ENCODE measurements around the gene RPS18. TPM values are rescaled to one million over a fixed set of nuclear protein-coding genes. Genes with fewer than 3 reads are reported as not detected.
"Not testable (repeated sequence)": the region's sequence is repeated elsewhere in the genome, so short reads cannot be mapped to it uniquely, and the experiment has no call there.

Gene RPS18
- total RNA-seq, 2 donors from 2014 or later, result 1,163 to 1,178 TPM

DNA sequence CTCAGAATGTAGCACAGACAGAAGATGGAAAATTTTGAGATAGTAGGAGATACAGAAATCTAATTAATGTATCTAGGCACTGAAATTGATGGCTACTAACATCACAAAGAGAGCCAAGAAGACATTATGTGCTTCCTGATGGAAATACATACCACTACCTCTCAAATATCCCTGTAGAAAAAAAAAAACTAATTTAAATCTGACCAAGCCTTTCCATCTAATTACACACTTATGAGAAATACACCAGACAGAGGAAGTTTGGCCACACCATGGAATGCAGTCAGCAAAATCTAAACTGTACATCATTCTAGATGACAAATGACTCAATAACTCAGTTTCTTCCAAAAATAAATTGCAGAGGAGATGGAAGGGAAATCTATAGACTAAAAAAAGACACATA, 19.1 kb upstream of the RPS18 start:
- Histone ChIP-seq H3K4me1 (ENCODE audit: control insufficient read depth in 1 of 2, low read depth in 2 of 2) (peaks cover 12 to 25% of the 10 kb centered on the region in 2 donors), H3K9me3 (no peaks in the 10 kb centered on the region), H3K36me3 (peaks cover 10% of the 10 kb centered on the region), H3K27me3 (replicated peaks; ENCODE audit: insufficient read depth) (no peaks in the 10 kb centered on the region), H3K27ac (no peak overlapping the region), H3K4me3 (no peak overlapping the region)
- DNase-seq (ENCODE audit: low spot score) (no peak), ATAC-seq (ENCODE audit: insufficient number of reproducible peaks, low FRiP score, low read depth) (no peak)
- no peak for TF ChIP-seq CTCF (IDR thresholded peaks at IDR 0.05)

- Histone ChIP-seq H3K36me3 (peaks cover 10% of the 10 kb centered on the region), H3K4me3 (no peak overlapping the region), H3K9me3 (no peaks in the 10 kb centered on the region), H3K27me3 (replicated peaks; ENCODE audit: insufficient read depth) (no peaks in the 10 kb centered on the region), H3K4me1 (ENCODE audit: control insufficient read depth in 1 of 2, low read depth in 2 of 2) (peaks cover 9 to 15% of the 10 kb centered on the region in 2 donors), H3K27ac (no peak overlapping the region)
- DNase-seq (ENCODE audit: low spot score) (no peak), ATAC-seq (ENCODE audit: insufficient number of reproducible peaks, low FRiP score, low read depth) (no peak)
- no peak for TF ChIP-seq CTCF (IDR thresholded peaks at IDR 0.05)
Measured at GRCh38 chr6:33254591-33254990, 17.3 kb upstream of the RPS18 start.

DNA sequence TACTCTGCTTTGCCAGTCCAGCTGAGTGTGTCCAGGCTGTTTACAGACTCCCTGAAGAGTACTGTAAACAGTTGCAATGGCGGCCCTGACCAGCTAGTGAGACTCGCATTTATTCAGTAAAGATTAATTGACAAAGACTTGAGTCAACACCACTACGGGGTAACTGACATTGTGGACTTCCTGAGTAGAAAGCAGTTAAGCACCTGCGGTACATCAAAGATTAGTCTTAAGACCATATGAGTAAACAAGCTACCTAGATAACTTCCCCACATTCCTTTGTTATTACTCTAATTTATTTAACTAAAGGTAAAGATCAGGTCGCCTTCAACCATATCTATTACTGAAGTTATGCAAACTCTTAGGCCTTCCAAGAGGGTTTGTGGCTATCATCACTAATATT, 12.8 kb upstream of the RPS18 start:
- H3K4me1 ChIP-seq (ENCODE audit: control insufficient read depth in 1 of 2, low read depth in 2 of 2), result no peaks in the 10 kb centered on the region
- ATAC-seq (ENCODE audit: insufficient number of reproducible peaks, low FRiP score, low read depth), result no peak
- H3K27me3 ChIP-seq (replicated peaks; ENCODE audit: insufficient read depth), result no peaks in the 10 kb centered on the region
- H3K9me3 ChIP-seq, result no peaks in the 10 kb centered on the region
- no peak overlapping the region for H3K27ac ChIP-seq
- DNase-seq (ENCODE audit: low spot score), result no peak
- no peak overlapping the region for H3K4me3 ChIP-seq
- TF ChIP-seq CTCF (IDR thresholded peaks at IDR 0.05), result no peak
- H3K36me3 ChIP-seq, result peaks cover 4% of the 10 kb centered on the region

DNA sequence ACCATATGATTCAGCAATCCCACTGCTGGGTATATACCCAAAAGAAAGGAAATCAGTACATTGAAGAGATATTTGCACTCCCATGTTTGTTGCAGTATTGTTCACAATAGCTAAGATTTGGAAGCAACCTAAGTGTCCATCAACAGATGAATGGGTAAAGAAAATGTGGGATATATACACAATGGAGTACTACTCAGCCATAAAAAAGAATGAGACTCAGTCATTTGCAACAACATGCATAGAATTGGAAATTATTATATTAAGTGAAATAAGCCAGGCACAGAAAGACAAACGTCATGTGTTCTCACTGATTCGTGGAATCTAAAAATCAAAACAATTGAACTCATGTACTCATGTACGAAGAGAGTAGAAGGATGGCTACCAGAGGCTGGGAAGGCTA, 9.4 kb upstream of the RPS18 start:
- not testable (repeated sequence) for DNase-seq (ENCODE audit: low spot score); ATAC-seq (ENCODE audit: insufficient number of reproducible peaks, low FRiP score, low read depth); H3K4me3 ChIP-seq; H3K27ac ChIP-seq; H3K9me3 ChIP-seq; H3K27me3 ChIP-seq (replicated peaks; ENCODE audit: insufficient read depth); H3K4me1 ChIP-seq (ENCODE audit: control insufficient read depth in 1 of 2, low read depth in 2 of 2)
- H3K36me3 ChIP-seq, result peaks cover 37% of the 10 kb centered on the region

DNA sequence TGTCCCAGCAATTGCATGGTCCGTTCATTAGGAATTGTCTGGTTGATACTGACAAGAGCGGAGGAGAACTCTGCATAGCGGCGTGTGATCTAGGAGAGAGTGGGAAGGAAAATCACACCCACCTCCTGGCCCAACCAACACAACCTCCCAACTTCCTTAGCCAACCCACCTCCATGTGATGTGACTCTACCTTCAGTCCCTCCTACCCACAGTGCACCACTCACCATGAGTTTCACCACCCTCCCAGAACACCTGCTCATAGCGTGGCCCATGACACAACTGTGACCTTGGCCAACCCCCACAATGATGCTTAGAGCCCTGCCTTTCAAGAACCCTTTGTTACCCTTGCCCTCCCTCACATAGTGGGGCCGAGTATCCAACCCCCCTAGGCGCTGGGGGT, 7.9 kb upstream of the RPS18 start:
- peaks cover 47% of the 10 kb centered on the region for H3K36me3 ChIP-seq

More for the DNA sequence above, 7.9 kb upstream of the RPS18 start:
- no peaks in the 10 kb centered on the region for H3K4me1 ChIP-seq (ENCODE audit: control insufficient read depth in 1 of 2, low read depth in 2 of 2)
- ATAC-seq (ENCODE audit: insufficient number of reproducible peaks, low FRiP score, low read depth) (no peak), DNase-seq (ENCODE audit: low spot score) (no peak)
- H3K9me3 ChIP-seq, result no peaks in the 10 kb centered on the region
- H3K27me3 ChIP-seq (replicated peaks; ENCODE audit: insufficient read depth), result no peaks in the 10 kb centered on the region
- H3K27ac ChIP-seq, result no peak overlapping the region
- TF ChIP-seq CTCF (IDR thresholded peaks at IDR 0.05), result no peak
- H3K4me3 ChIP-seq, result no peak overlapping the region
